H1 (cell line): Measurements from ENCODE around the gene ANAPC16. TPM values are rescaled to one million over a fixed set of nuclear protein-coding genes. Genes with fewer than 3 reads are reported as not detected.

ENCODE experiments used
- CTCF ChIA-PET: fragments of 300-600 bp; sonication (Branson Sonifier 250); formaldehyde crosslinking; loops from one replicate; lab custom pipeline; 2021; ENCODE audit not compliant: partially characterized antibody; lab: Charles Lee
- POLR2A ChIA-PET: fragments of 300-600 bp; sonication (Branson Sonifier 250); formaldehyde crosslinking; loops from one replicate; lab custom pipeline; 2021; ENCODE audit warnings: inconsistent platforms; ENCODE audit not compliant: partially characterized antibody; lab: Charles Lee
- DNase-seq, 2 experiments: peaks; one replicate each; pipeline versions ENCODE4 v3.0.0 to v3.0.0-alpha.2; 2010 to 2022; ENCODE audit warnings: low spot score in 2 of 2, low read depth in 1 of 2, mixed read lengths in 1 of 2
- FAIRE-seq: peaks from 2 replicates; lab custom pipeline; 2011; peaks lifted over from hg19 to GRCh38; lab: Jason Lieb, UNC
- H2AFZ ChIP-seq: 2 replicates; pipeline ENCODE4 v1.8.1; 2012; ENCODE audit warnings: low read length, inconsistent platforms
- H2AK5ac ChIP-seq: 2 replicates; pipeline ENCODE4 v1.6.1; 2013; ENCODE audit warnings: low read depth, low read length
- H2BK120ac ChIP-seq: replicated peaks from 2 replicates; pipeline ENCODE3; 2013; ENCODE audit warnings: low read depth, low read length, inconsistent platforms
- H2BK12ac ChIP-seq: 2 replicates; pipeline ENCODE4 v1.6.1; 2013; ENCODE audit warnings: low read depth, low read length
- H2BK15ac ChIP-seq: 2 replicates; pipeline ENCODE4 v1.6.1; 2013; ENCODE audit warnings: low read length
- H2BK20ac ChIP-seq: 2 replicates; pipeline ENCODE4 v1.6.1; 2013; ENCODE audit warnings: low read length
- H2BK5ac ChIP-seq: 2 replicates; pipeline ENCODE4 v1.6.1; 2013; ENCODE audit warnings: low read depth, low read length
- H3K14ac ChIP-seq: 2 replicates; pipeline ENCODE4 v1.6.1; 2013; ENCODE audit warnings: inconsistent platforms; ENCODE audit not compliant: insufficient read length
- H3K18ac ChIP-seq: 2 replicates; pipeline ENCODE4 v1.6.1; 2013; ENCODE audit warnings: low read length; ENCODE audit errors: extremely low read depth
- H3K23ac ChIP-seq: 2 replicates; pipeline ENCODE4 v1.6.1; 2013; ENCODE audit warnings: inconsistent platforms; ENCODE audit not compliant: insufficient read length
- H3K23me2 ChIP-seq: 2 replicates; pipeline ENCODE4 v1.6.1; 2013; ENCODE audit warnings: low read depth, low read length
- H3K27ac ChIP-seq: 2 replicates; pipeline ENCODE4 v1.6.1; 2011; ENCODE audit warnings: low read depth, low read length, inconsistent platforms
- H3K27me3 ChIP-seq, 4 experiments: replicated peaks in 1 of 4; 1 replicate in 1 of 4; 2 replicates in 3 of 4; pipeline versions ENCODE4 v1.6.1 to v1.8.1; 2011 to 2013; ENCODE audit warnings: low read length in 3 of 4, mild to moderate bottlenecking in 3 of 4, inconsistent platforms in 2 of 4, mixed read lengths in 2 of 4, moderate library complexity in 1 of 4; ENCODE audit not compliant: control insufficient read depth in 3 of 4, insufficient read depth in 3 of 4; ENCODE audit errors: extremely low read depth in 1 of 4
- H3K36me3 ChIP-seq, 4 experiments: 2 replicates each; pipeline versions ENCODE4 v1.6.1 to v1.8.1; 2011 to 2013; ENCODE audit warnings: mild to moderate bottlenecking in 4 of 4, low read length in 3 of 4, moderate library complexity in 2 of 4, control low read depth in 1 of 4, inconsistent platforms in 1 of 4; ENCODE audit not compliant: insufficient read depth in 4 of 4, control insufficient read depth in 2 of 4
- H3K4ac ChIP-seq: replicated peaks from 2 replicates; pipeline ENCODE3; 2013; ENCODE audit warnings: low read length, low read depth, mixed read lengths, inconsistent platforms; ENCODE audit not compliant: insufficient read length
- H3K4me1 ChIP-seq, 4 experiments: replicated peaks in 1 of 4; 1 replicate in 1 of 4; 2 replicates in 3 of 4; pipeline versions ENCODE4 v1.6.1 to v1.8.1; 2011 to 2013; ENCODE audit warnings: low read length in 3 of 4, inconsistent platforms in 2 of 4, mixed read lengths in 1 of 4; ENCODE audit not compliant: insufficient read depth in 4 of 4, control insufficient read depth in 3 of 4
- H3K4me2 ChIP-seq, 2 experiments: 2 replicates each; pipeline versions ENCODE4 v1.6.1 to v1.8.1; 2011 to 2013; ENCODE audit warnings: low read depth in 2 of 2, low read length in 2 of 2, control low read depth in 1 of 2, inconsistent platforms in 1 of 2, mild to moderate bottlenecking in 1 of 2; ENCODE audit not compliant: insufficient read depth in 1 of 2
- H3K4me3 ChIP-seq, 4 experiments: fragments of 200-600, 300-600 bp in 1 of 4; sonication (generic), shearing (Covaris generic), sonication (Bioruptor Twin) in 1 of 4; 2 replicates each; pipeline versions ENCODE4 v1.5.1 to v1.8.1; 2011 to 2016; ENCODE audit warnings: low read length in 4 of 4, low read depth in 3 of 4, control low read depth in 2 of 4, inconsistent platforms in 2 of 4, mild to moderate bottlenecking in 2 of 4, mixed read lengths in 1 of 4, moderate library complexity in 1 of 4; ENCODE audit not compliant: insufficient read depth in 2 of 4; ENCODE audit errors: extremely low read depth in 1 of 4
- H3K56ac ChIP-seq: replicated peaks from 2 replicates; pipeline ENCODE3; 2013; ENCODE audit warnings: low read depth, mild to moderate bottlenecking, mixed read lengths, low read length, inconsistent platforms; ENCODE audit not compliant: insufficient read length
- H3K79me1 ChIP-seq: 2 replicates; pipeline ENCODE4 v1.6.1; 2013; ENCODE audit warnings: low read depth, low read length, control low read depth
- H3K79me2 ChIP-seq, 2 experiments: 2 replicates each; pipeline versions ENCODE4 v1.6.1 to v1.8.1; 2012 to 2013; ENCODE audit warnings: low read length in 2 of 2, mild to moderate bottlenecking in 2 of 2, inconsistent platforms in 1 of 2; ENCODE audit not compliant: insufficient read depth in 2 of 2, control insufficient read depth in 1 of 2
- H3K9ac ChIP-seq, 4 experiments: replicated peaks in 1 of 4; 1 replicate in 1 of 4; 2 replicates in 3 of 4; pipeline versions ENCODE4 v1.6.1 to v1.8.1; 2011 to 2013; ENCODE audit warnings: low read depth in 3 of 4, low read length in 3 of 4, control low read depth in 2 of 4, mild to moderate bottlenecking in 2 of 4, moderate library complexity in 2 of 4, inconsistent platforms in 1 of 4; ENCODE audit errors: extremely low read depth in 1 of 4
- H3K9me3 ChIP-seq, 2 experiments: 2 replicates each; pipeline versions ENCODE4 v1.6.1 to v1.8.1; 2012 to 2013; ENCODE audit warnings: mild to moderate bottlenecking in 2 of 2, moderate library complexity in 2 of 2, control low read depth in 1 of 2, inconsistent platforms in 1 of 2, low read depth in 1 of 2, low read length in 1 of 2, mixed read lengths in 1 of 2; ENCODE audit not compliant: insufficient read depth in 2 of 2
- H4K20me1 ChIP-seq, 2 experiments: replicated peaks in 1 of 2; 2 replicates each; pipeline versions ENCODE3 to v1.8.1; 2011 to 2013; ENCODE audit warnings: inconsistent platforms in 2 of 2, low read length in 2 of 2, mild to moderate bottlenecking in 1 of 2; ENCODE audit not compliant: insufficient read depth in 2 of 2, control insufficient read depth in 1 of 2
- H4K5ac ChIP-seq: 2 replicates; pipeline ENCODE4 v1.6.1; 2013; ENCODE audit warnings: low read length, low read depth, mixed read lengths, inconsistent platforms; ENCODE audit not compliant: insufficient read length
- H4K8ac ChIP-seq: 2 replicates; pipeline ENCODE4 v1.8.0; 2013; ENCODE audit warnings: mild to moderate bottlenecking, moderate library complexity, low read length, inconsistent platforms; ENCODE audit not compliant: insufficient read depth; ENCODE audit errors: extremely low read depth
- H4K91ac ChIP-seq: replicated peaks from 2 replicates; pipeline ENCODE3; 2013; ENCODE audit warnings: low read length, mixed read lengths, inconsistent platforms; ENCODE audit not compliant: insufficient read length
- EGR1 ChIP-seq: IDR thresholded peaks from 2 replicates; pipeline ENCODE4 v1.6.1; 2011; ENCODE audit warnings: low read depth, low read length, borderline replicate concordance
- NRF1 ChIP-seq: IDR thresholded peaks from 2 replicates; pipeline ENCODE4 v1.6.1; 2011; ENCODE audit warnings: mild to moderate bottlenecking, low read depth, low read length, improper control_type of control experiment
- polyA plus RNA-seq, 7 experiments: library from polyadenylated mRNA; depleted of rRNA in 3 of 7; stranded (reverse) in 5 of 7; unstranded in 2 of 7; fragments of >200 nt in 5 of 7; fragments of 200-250 nt in 2 of 7; gene quantifications; 1 replicate in 5 of 7; 2 replicates in 1 of 7; 4 replicates in 1 of 7; pipeline versions ENCODE4 v1.2.1 to v1.2.3, GENCODE V29; 2011 to 2013; ENCODE audit warnings: missing spikeins in 2 of 7, mixed read lengths in 2 of 7
- total RNA-seq: library from RNA; stranded (reverse); fragmentation: NEBNext Ultra II Directional; extraction: Animal tissue kit (Norgen Biotek cat#: 25700); gene quantifications from 2 replicates; pipeline ENCODE4 v1.2.1, GENCODE V29; 2021

Gene ANAPC16
- total and polyA plus RNA-seq, 2 of the 8 experiments (the other 6 are each of a cell fraction or from before 2014, with no cell fraction given): 53.1 to 57.4 TPM

DNA sequence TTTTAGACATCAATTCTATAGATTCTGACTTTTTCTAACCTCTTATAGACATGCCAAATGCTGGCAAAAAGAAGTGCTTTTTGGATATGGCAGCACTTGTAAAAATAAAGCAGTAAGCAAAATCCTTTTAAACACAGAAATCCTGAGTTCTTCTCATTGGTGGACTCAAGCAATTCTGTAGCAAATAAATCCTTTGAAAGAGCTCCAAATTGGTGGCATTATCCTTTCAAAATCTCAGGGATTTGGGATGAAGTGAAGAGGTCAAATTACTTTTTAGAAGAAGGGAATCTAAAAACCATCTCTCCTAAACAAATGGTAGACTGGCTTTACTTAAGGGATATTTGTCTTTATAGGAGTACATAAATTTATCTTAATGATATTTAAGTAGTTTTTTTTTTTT, 17.8 kb downstream of the ANAPC16 start:
- Histone ChIP-seq H3K23me2 (no peaks in the 10 kb centered on the region), H3K18ac (no peak overlapping the region), H3K56ac (no peak overlapping the region), H3K4me1 (peaks cover 0 to 4% (median 2%) of the 10 kb centered on the region in 4 experiments; a peak in 3 of 7 replicates), H3K14ac (no peak overlapping the region), H3K79me2 (peaks cover 3 to 9% of the 10 kb centered on the region in 2 experiments; a peak in 2 of 4 replicates), H4K5ac (no peak overlapping the region), H2AK5ac (no peak overlapping the region), H2BK5ac (no peak overlapping the region), H3K4ac (no peak overlapping the region), H3K27ac (no peak overlapping the region), H3K36me3 (peaks cover 15 to 31% (median 22%) of the 10 kb centered on the region in 4 experiments), H2BK120ac (no peak overlapping the region), H2BK12ac (no peak overlapping the region), H4K20me1 (no peaks in the 10 kb centered on the region), H3K4me2 (no peak overlapping the region), H3K79me1 (peaks cover 2% of the 10 kb centered on the region; the same call in 1 of the 2 replicates), H2BK15ac (no peak overlapping the region), H4K91ac (no peak overlapping the region), H3K9ac (no peak overlapping the region), H3K23ac (no peak overlapping the region), H2BK20ac (no peak overlapping the region), H2AFZ (no peak overlapping the region), H4K8ac (no peak overlapping the region), H3K9me3 (no peaks in the 10 kb centered on the region), H3K27me3 (no peaks in the 10 kb centered on the region), H3K4me3 (no peak overlapping the region)
- POLR2A ChIA-PET: interaction anchor here (2.5 kb wide), 1 partner anchor 15 kb away, joined by 7 read pairs; no protein-coding TSS in a partner anchor
- CTCF ChIA-PET: interaction anchor here (0.7 kb wide), 1 partner anchor 255 kb away, joined by 4 read pairs; no protein-coding TSS in a partner anchor
- no peak for DNase-seq
- FAIRE-seq: no peak
- TF ChIP-seq EGR1 (no peak), NRF1 (no peak)
